ENCODE measurements around the gene GALNT2. TPM values are rescaled to one million over a fixed set of nuclear protein-coding genes. Genes with fewer than 3 reads are reported as not detected.

Gene GALNT2
- total RNA-seq, 5 donors from 2014 or later (not counting 1 experiment from before 2014, with no cell fraction given) = 22.2 to 29.7 (median 23.5) TPM

DNA sequence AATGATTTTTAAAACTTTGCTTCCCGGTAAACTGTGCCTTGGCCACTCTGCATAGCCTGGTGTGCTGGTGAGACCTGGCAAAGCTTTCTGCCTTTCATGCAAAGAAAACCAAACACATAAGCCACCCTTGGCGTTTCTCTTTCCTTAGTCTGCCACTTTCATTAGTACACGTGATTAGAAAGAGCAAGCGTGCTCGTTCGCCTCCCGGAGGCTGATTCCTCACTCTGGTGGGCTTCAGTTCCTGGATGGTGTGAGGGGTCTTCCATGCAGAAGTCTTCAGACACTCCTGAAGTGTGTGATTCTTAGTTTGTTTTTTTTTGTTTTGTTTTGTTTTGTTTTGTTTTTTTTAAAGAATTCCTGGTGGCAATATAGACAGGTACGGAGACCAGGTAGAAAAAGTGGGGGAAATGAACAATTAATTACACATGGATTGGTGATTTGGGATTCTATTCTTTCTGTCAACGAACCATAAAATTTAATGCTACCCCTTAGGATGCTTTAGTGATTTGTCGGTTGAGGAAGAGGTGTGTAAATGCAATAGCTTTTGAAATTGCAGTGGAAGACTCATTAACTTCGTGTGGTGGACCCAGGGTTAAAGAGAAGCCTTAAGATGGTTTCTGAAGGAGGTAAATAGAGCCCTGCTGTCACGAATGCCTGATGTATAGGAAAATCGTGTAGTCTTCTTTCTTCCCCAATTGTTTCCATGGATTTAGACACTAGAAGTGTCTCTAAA lies 2.1 kb downstream of the GALNT2 start:
- WGBS (ENCODE audit: insufficient coverage) = 63% methylated on average over 2 of the region's 13 CpGs
- ChIA-PET POLR2A (interaction anchor here in 1 of 2 donors (1.4 kb wide), 1 partner anchor 12 kb away, joined by 3 read pairs; no protein-coding TSS in a partner anchor), CTCF (no interaction called here)
- no peaks in the 10 kb centered on the region for H3K9me3 ChIP-seq
- Mint-ChIP-seq H3K36me3 (no peaks in the 10 kb centered on the region), H3K4me3 (peak overlapping the region; percentile 87 to 88 (median 87)), H3K27ac (peak overlapping the region; percentile 36 to 79), H3K27me3 (no peaks in the 10 kb centered on the region), H3K9me3 (no peaks in the 10 kb centered on the region), H3K4me1 (peaks cover 49 to 55% (median 53%) of the 10 kb centered on the region in 3 donors)
- DNase-seq (peak in 1 of 35 experiments; percentile 22), ATAC-seq (replicated peaks in 1 of 4) (no peak)
- H3K4me3 ChIP-seq (ENCODE audit: control insufficient read depth in 1 of 2, extremely low read depth in 1 of 2, low read length in 1 of 2) = peak overlapping the region in 1 of 2 donors; percentile 84
- no peaks in the 10 kb centered on the region for H3K36me3 ChIP-seq (ENCODE audit: control insufficient read depth in 2 of 2, extremely low read depth in 1 of 2, insufficient read depth in 1 of 2, low read length in 1 of 2)
- H3K27me3 ChIP-seq (replicated peaks in 1 of 2; ENCODE audit: control insufficient read depth in 2 of 2, extremely low read depth in 1 of 2, insufficient read depth in 2 of 2, low read length in 1 of 2) = no peaks in the 10 kb centered on the region
- peaks cover 13 to 16% of the 10 kb centered on the region in 2 experiments for H3K4me1 ChIP-seq (ENCODE audit: control insufficient read depth in 1 of 2, extremely low read depth in 1 of 2, insufficient read depth in 2 of 2, low read length in 2 of 2)
- no peak overlapping the region for H3K27ac ChIP-seq (ENCODE audit: low read length)

DNA sequence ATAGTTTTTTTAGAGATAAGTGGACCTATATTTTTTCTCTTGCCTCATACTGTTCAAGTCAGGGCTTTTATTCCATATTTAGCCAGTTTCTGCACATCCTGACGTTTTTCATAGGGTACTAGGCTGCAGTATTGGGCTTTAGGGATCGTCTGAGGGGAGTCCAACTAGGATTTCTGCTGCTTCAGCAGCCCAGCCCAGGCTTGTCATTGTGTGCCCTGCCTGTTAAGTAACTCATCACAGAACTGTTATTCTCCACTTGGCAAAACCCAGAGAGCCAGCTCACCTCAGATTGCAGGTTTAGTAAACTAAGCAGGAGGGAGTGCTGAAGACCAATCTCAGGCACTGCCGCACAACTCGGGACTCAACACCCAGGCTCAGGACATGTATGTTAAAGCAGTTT lies 2.8 kb downstream of the GALNT2 start:
- CTCF ChIA-PET = interaction anchor here in 1 of 2 donors (1.1 kb wide), 1 partner anchor 408 kb away, joined by 4 read pairs; no protein-coding TSS in a partner anchor
- ATAC-seq (replicated peaks in 1 of 4) = no peak
- 80% methylated on average over 1 of the region's 4 CpGs for WGBS (ENCODE audit: insufficient coverage)

DNA sequence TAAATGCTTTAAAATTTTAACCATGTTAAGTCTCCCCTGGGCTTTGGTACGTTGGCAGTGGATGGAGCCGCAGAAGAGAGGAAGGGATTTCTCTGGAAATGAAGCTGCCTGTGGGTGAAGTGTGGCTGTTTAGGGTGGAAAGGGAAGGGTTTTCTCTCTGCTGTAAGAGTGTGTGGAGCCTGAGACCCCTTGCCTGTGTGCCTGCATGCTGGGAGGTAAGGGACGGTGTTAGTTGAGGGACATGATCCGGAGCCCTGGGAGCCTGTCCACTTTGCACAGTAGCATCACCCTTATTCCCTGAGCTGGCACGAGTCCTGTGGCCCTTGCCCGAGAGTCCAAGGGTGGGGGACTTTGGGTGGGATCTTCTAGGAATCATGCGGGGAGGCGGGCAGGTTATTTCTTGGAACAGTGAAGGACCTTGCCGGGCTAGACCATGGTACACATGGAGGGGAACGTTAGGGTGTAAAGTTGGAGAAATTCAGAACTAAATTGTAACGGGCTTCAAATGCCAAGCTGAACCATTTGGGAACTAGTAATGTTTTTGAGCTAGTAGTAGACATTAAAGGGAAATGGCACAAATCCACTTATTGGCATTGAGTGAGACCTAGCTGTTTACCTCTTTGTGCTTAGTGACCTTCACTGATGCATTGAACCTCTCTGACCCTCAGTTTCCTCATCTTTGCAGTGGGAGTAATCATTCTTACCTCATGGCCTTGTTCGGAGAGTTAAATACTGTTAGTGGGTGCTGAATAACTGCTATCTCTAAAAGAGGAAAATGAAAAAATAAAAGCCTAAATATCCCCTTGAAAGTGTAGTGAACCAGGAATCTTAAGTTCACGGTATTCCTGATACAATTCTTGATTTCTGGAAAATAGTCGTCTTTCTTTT lies 3.5 kb downstream of the GALNT2 start:
- Mint-ChIP-seq H3K4me3 (no peak overlapping the region), H3K27me3 (no peaks in the 10 kb centered on the region), H3K9me3 (no peaks in the 10 kb centered on the region), H3K4me1 (peaks cover 53 to 59% (median 59%) of the 10 kb centered on the region in 3 donors), H3K36me3 (peaks cover 3% of the 10 kb centered on the region), H3K27ac (no peak overlapping the region)
- DNase-seq = no peak
- no peak overlapping the region for H3K4me3 ChIP-seq (ENCODE audit: control insufficient read depth in 1 of 2, extremely low read depth in 1 of 2, low read length in 1 of 2)
- no peak overlapping the region for H3K27ac ChIP-seq (ENCODE audit: low read length)
- no peaks in the 10 kb centered on the region for H3K9me3 ChIP-seq
- peaks cover 13 to 16% of the 10 kb centered on the region in 2 experiments for H3K4me1 ChIP-seq (ENCODE audit: control insufficient read depth in 1 of 2, extremely low read depth in 1 of 2, insufficient read depth in 2 of 2, low read length in 2 of 2)
- WGBS (ENCODE audit: insufficient coverage) = 94% methylated on average over 7 of the region's 14 CpGs
- ATAC-seq (replicated peaks in 1 of 4) = no peak
- H3K27me3 ChIP-seq (replicated peaks in 1 of 2; ENCODE audit: control insufficient read depth in 2 of 2, extremely low read depth in 1 of 2, insufficient read depth in 2 of 2, low read length in 1 of 2) = no peaks in the 10 kb centered on the region
- POLR2A ChIA-PET = interaction anchor here in 1 of 2 donors (1.4 kb wide), 1 partner anchor 10 kb away, joined by 3 read pairs; no protein-coding TSS in a partner anchor
- H3K36me3 ChIP-seq (ENCODE audit: control insufficient read depth in 2 of 2, extremely low read depth in 1 of 2, insufficient read depth in 1 of 2, low read length in 1 of 2) = no peaks in the 10 kb centered on the region
- CTCF ChIA-PET = interaction anchor here in 1 of 2 donors (1.1 kb wide), 1 partner anchor 409 kb away, joined by 4 read pairs; no protein-coding TSS in a partner anchor

More for the DNA sequence above, 2.8 kb downstream of the GALNT2 start:
- peaks cover 49 to 55% (median 55%) of the 10 kb centered on the region in 3 donors for H3K4me1 Mint-ChIP-seq
- no peaks in the 10 kb centered on the region for H3K9me3 Mint-ChIP-seq
- Histone ChIP-seq H3K4me3 (ENCODE audit: control insufficient read depth in 1 of 2, extremely low read depth in 1 of 2, low read length in 1 of 2) (no peak overlapping the region), H3K9me3 (no peaks in the 10 kb centered on the region), H3K27ac (ENCODE audit: low read length) (no peak overlapping the region), H3K36me3 (ENCODE audit: control insufficient read depth in 2 of 2, extremely low read depth in 1 of 2, insufficient read depth in 1 of 2, low read length in 1 of 2) (no peaks in the 10 kb centered on the region), H3K4me1 (ENCODE audit: control insufficient read depth in 1 of 2, extremely low read depth in 1 of 2, insufficient read depth in 2 of 2, low read length in 2 of 2) (peaks cover 13 to 16% of the 10 kb centered on the region in 2 experiments), H3K27me3 (replicated peaks in 1 of 2; ENCODE audit: control insufficient read depth in 2 of 2, extremely low read depth in 1 of 2, insufficient read depth in 2 of 2, low read length in 1 of 2) (no peaks in the 10 kb centered on the region)
- no peak overlapping the region for H3K27ac Mint-ChIP-seq
- H3K4me3 Mint-ChIP-seq = peak overlapping the region in 1 of 3 donors; percentile 87
- H3K27me3 Mint-ChIP-seq = no peaks in the 10 kb centered on the region
- no peak for DNase-seq
- H3K36me3 Mint-ChIP-seq = no peaks in the 10 kb centered on the region
- POLR2A ChIA-PET = interaction anchor here in 1 of 2 donors (1.4 kb wide), 1 partner anchor 11 kb away, joined by 3 read pairs; no protein-coding TSS in a partner anchor

DNA sequence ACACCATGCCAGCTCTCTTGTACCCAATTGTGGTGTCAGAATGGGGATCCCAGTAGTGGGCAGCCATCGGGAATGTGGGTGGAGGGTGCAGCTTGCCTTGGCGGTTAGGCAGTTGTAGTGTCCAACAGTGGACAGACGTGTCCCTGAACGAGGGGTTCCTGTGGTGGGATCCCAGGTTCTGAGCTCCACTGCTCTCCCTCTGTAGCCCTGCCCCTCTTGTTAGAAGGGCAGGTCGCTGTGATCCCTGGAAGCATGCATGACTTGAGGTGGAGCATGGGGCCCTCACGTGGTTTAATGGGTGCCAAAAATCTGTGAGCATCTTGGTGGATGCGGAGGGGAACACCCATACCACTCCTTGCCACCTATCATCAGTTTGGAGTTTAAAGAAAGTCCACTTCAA lies 4.3 kb downstream of the GALNT2 start:
- no peak for ATAC-seq (replicated peaks in 1 of 4)

DNA sequence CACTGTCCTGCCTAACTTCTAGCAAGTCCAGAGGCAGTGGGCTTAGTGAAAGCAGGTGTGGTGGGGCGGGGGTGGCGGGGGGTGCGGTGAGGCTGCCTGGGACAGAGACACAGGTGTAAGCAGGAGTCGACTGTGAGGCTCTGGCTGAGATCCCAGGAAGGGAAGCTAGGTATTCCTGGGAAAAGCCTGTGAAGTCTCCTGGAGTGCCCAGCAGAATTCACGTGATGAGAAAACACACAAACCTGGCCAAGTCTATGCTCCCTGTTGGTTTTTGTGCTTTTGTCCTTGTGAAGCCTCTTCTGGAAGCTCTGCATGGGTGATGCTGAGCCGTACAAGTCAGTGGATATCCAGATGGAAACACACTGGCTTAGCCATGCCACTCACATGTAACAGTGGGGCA lies 5.3 kb downstream of the GALNT2 start:
- H3K4me1 ChIP-seq (ENCODE audit: control insufficient read depth in 1 of 2, extremely low read depth in 1 of 2, insufficient read depth in 2 of 2, low read length in 2 of 2) = peaks cover 7 to 12% of the 10 kb centered on the region in 2 experiments
- H3K27ac ChIP-seq (ENCODE audit: low read length) = no peak overlapping the region
- CTCF ChIA-PET = interaction anchor here in 1 of 2 donors (0.8 kb wide), 1 partner anchor 233 kb away, joined by 3 read pairs; no protein-coding TSS in a partner anchor
- Mint-ChIP-seq H3K9me3 (no peaks in the 10 kb centered on the region), H3K27ac (no peak overlapping the region), H3K4me3 (no peak overlapping the region), H3K27me3 (no peaks in the 10 kb centered on the region), H3K36me3 (peaks cover 16% of the 10 kb centered on the region), H3K4me1 (peaks cover 61 to 68% (median 67%) of the 10 kb centered on the region in 3 donors)
- ATAC-seq (replicated peaks in 1 of 4) = no peak
- H3K27me3 ChIP-seq (replicated peaks in 1 of 2; ENCODE audit: control insufficient read depth in 2 of 2, extremely low read depth in 1 of 2, insufficient read depth in 2 of 2, low read length in 1 of 2) = no peaks in the 10 kb centered on the region
- 79% methylated on average over 4 of the region's 6 CpGs for WGBS (ENCODE audit: insufficient coverage)
- peaks cover 0 to 5% of the 10 kb centered on the region in 2 donors for H3K36me3 ChIP-seq (ENCODE audit: control insufficient read depth in 2 of 2, extremely low read depth in 1 of 2, insufficient read depth in 1 of 2, low read length in 1 of 2)
- H3K9me3 ChIP-seq = no peaks in the 10 kb centered on the region
- POLR2A ChIA-PET = no interaction called here
- DNase-seq = no peak
- no peak overlapping the region for H3K4me3 ChIP-seq (ENCODE audit: control insufficient read depth in 1 of 2, extremely low read depth in 1 of 2, low read length in 1 of 2)

More for the DNA sequence above, 4.3 kb downstream of the GALNT2 start:
- Histone ChIP-seq H3K27me3 (replicated peaks in 1 of 2; ENCODE audit: control insufficient read depth in 2 of 2, extremely low read depth in 1 of 2, insufficient read depth in 2 of 2, low read length in 1 of 2) (no peaks in the 10 kb centered on the region), H3K36me3 (ENCODE audit: control insufficient read depth in 2 of 2, extremely low read depth in 1 of 2, insufficient read depth in 1 of 2, low read length in 1 of 2) (peaks cover 0 to 5% of the 10 kb centered on the region in 2 donors), H3K4me3 (ENCODE audit: control insufficient read depth in 1 of 2, extremely low read depth in 1 of 2, low read length in 1 of 2) (no peak overlapping the region), H3K27ac (ENCODE audit: low read length) (no peak overlapping the region), H3K4me1 (ENCODE audit: control insufficient read depth in 1 of 2, extremely low read depth in 1 of 2, insufficient read depth in 2 of 2, low read length in 2 of 2) (peaks cover 9 to 15% of the 10 kb centered on the region in 2 experiments), H3K9me3 (no peaks in the 10 kb centered on the region)
- no peak for DNase-seq
- POLR2A ChIA-PET = interaction anchor here in 1 of 2 donors (0.7 kb wide), 1 partner anchor 1167 kb away, joined by 7 read pairs; no protein-coding TSS in a partner anchor
- Mint-ChIP-seq H3K4me3 (no peak overlapping the region), H3K27me3 (no peaks in the 10 kb centered on the region), H3K36me3 (peaks cover 9% of the 10 kb centered on the region), H3K27ac (no peak overlapping the region), H3K9me3 (no peaks in the 10 kb centered on the region), H3K4me1 (peaks cover 54 to 60% (median 59%) of the 10 kb centered on the region in 3 donors)
- WGBS (ENCODE audit: insufficient coverage) = 89% methylated on average over 4 of the region's 7 CpGs
- CTCF ChIA-PET = interaction anchor here in 1 of 2 donors (0.8 kb wide), 1 partner anchor 234 kb away, joined by 3 read pairs; no protein-coding TSS in a partner anchor

DNA sequence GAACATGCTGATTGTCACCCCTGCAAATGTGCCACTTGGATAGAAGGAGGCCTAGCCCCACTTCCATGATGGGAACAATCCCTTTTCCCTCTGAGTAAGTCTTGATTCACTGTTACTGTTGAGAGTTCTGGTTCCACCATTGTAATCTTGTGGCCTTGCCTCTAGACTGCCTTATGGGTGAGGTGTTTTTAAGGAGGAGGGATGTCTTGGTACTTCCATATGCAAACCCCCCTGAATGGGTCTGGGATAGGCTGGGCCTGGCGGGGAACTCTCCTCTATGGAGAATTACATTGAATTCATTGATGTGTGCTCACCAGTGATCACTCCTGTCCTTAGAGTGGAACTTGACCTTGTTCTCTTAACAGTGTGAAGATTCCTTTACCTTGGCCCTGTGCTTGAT lies 5.8 kb downstream of the GALNT2 start:
- Histone ChIP-seq H3K27me3 (replicated peaks in 1 of 2; ENCODE audit: control insufficient read depth in 2 of 2, extremely low read depth in 1 of 2, insufficient read depth in 2 of 2, low read length in 1 of 2) (no peaks in the 10 kb centered on the region), H3K9me3 (no peaks in the 10 kb centered on the region), H3K36me3 (ENCODE audit: control insufficient read depth in 2 of 2, extremely low read depth in 1 of 2, insufficient read depth in 1 of 2, low read length in 1 of 2) (peaks cover 0 to 5% of the 10 kb centered on the region in 2 donors), H3K4me1 (ENCODE audit: control insufficient read depth in 1 of 2, extremely low read depth in 1 of 2, insufficient read depth in 2 of 2, low read length in 2 of 2) (peaks cover 7 to 12% of the 10 kb centered on the region in 2 experiments), H3K4me3 (ENCODE audit: control insufficient read depth in 1 of 2, extremely low read depth in 1 of 2, low read length in 1 of 2) (no peak overlapping the region), H3K27ac (ENCODE audit: low read length) (no peak overlapping the region)
- no peak overlapping the region for H3K4me3 Mint-ChIP-seq
- H3K36me3 Mint-ChIP-seq = peaks cover 16% of the 10 kb centered on the region
- no peak overlapping the region for H3K27ac Mint-ChIP-seq
- H3K4me1 Mint-ChIP-seq = peaks cover 62 to 69% (median 68%) of the 10 kb centered on the region in 3 donors
- no peak for ATAC-seq (replicated peaks in 1 of 4)
- ChIA-PET CTCF (no interaction called here), POLR2A (no interaction called here)
- no CpG with 5 or more reads among the region's 1 CpG for WGBS (ENCODE audit: insufficient coverage)
- no peaks in the 10 kb centered on the region for H3K9me3 Mint-ChIP-seq
- no peak for DNase-seq
- no peaks in the 10 kb centered on the region for H3K27me3 Mint-ChIP-seq

Measured in T-cell (primary cell).